ENCODE data around the gene SHANK3. TPM values are rescaled to one million over a fixed set of nuclear protein-coding genes. Genes with fewer than 3 reads are reported as not detected.
"Not testable (repeated sequence)": the region's sequence is repeated elsewhere in the genome, so short reads cannot be mapped to it uniquely, and the experiment has no call there.

SHANK3 gene
- total RNA-seq, 1 donor from 2014 or later = 14.8 TPM

DNA sequence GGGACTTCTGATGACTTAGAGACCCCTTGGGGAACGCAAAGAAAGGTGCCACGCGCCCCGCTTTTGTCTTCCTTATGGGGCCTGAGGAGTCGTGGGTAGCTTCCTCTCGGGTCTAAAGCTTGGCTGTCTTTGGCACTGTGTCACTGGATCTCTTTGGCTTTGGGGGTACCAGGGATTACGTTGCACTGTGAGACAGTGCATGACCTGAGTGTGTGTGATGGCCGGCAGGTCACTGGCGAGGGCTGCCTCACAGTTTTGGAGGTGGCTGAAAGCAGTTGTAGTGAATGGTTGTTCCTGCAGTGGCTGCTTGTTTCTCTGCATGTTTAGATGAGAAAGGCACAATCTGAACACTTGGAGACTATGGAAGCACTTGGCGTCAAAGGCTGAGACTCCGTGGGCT is 38.9 kb upstream of the SHANK3 start:
- Mint-ChIP-seq H3K27ac (no peak overlapping the region), H3K4me3 (no peak overlapping the region)
- TF ChIP-seq, protein P1, sequence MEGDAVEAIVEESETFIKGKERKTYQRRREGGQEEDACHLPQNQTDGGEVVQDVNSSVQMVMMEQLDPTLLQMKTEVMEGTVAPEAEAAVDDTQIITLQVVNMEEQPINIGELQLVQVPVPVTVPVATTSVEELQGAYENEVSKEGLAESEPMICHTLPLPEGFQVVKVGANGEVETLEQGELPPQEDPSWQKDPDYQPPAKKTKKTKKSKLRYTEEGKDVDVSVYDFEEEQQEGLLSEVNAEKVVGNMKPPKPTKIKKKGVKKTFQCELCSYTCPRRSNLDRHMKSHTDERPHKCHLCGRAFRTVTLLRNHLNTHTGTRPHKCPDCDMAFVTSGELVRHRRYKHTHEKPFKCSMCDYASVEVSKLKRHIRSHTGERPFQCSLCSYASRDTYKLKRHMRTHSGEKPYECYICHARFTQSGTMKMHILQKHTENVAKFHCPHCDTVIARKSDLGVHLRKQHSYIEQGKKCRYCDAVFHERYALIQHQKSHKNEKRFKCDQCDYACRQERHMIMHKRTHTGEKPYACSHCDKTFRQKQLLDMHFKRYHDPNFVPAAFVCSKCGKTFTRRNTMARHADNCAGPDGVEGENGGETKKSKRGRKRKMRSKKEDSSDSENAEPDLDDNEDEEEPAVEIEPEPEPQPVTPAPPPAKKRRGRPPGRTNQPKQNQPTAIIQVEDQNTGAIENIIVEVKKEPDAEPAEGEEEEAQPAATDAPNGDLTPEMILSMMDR (IDR thresholded peaks at IDR 0.05; ENCODE audit: unreplicated experiment) = no peak

DNA sequence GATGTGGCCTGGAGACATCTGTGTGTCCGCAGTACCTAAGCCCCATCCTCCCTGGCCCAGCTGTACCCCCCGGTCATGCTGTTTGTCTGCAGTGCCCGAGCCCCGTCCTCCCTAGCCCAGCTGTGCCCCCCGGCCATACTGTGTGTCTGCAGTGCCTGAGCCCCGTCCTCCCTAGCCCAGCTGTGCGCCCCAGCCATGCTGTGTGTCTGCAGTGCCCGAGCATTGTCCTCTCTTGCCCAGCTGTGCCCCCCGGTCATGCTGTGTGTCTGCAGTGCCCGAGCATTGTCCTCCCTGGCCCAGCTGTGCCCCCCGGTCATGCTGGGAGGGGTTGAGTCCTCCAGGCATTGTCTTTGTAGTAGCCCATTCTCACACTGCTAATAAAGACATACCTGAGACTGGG is 37.0 kb upstream of the SHANK3 start:
- Mint-ChIP-seq H3K27ac (no peak overlapping the region), H3K36me3 (no peaks in the 10 kb centered on the region), H3K27me3 (ENCODE audit: low read depth) (peaks cover 1% of the 10 kb centered on the region), H3K4me1 (peaks cover 5% of the 10 kb centered on the region), H3K4me3 (no peak overlapping the region), H3K9me3 (no peaks in the 10 kb centered on the region)
- TF ChIP-seq, protein P1 (IDR thresholded peaks at IDR 0.05; ENCODE audit: unreplicated experiment) = no peak
- no peak for DNase-seq (ENCODE audit: low spot score in 2 of 2, unreplicated experiment in 2 of 2)

More for the DNA sequence above, 38.9 kb upstream of the SHANK3 start:
- Mint-ChIP-seq H3K36me3 (no peaks in the 10 kb centered on the region), H3K9me3 (no peaks in the 10 kb centered on the region), H3K27me3 (ENCODE audit: low read depth) (peaks cover 1% of the 10 kb centered on the region), H3K4me1 (peaks cover 18% of the 10 kb centered on the region)
- no peak for DNase-seq (ENCODE audit: low spot score in 2 of 2, unreplicated experiment in 2 of 2)

DNA sequence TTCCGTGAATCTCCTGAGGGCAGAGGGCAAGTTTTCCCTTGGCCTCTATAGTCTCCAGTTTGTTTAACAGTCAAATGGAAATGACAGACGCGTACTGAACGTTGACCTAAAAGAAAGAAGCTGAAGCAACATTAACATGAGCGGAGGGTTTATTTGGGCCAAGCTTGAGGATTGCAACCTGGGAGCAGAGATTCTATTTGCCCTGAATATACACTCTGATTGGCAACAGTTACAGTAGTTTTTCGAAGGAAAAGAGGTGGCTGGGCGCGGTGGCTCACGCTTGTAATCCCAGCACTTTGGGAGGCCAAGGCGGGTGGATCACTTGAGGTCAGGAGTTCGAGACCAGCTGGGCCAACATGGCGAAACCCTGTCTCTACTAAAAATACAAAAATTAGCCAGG is 32.3 kb upstream of the SHANK3 start:
- not testable (repeated sequence) for H3K4me1 Mint-ChIP-seq; H3K27ac Mint-ChIP-seq; H3K4me3 Mint-ChIP-seq; DNase-seq (ENCODE audit: low spot score in 2 of 2, unreplicated experiment in 2 of 2); H3K27me3 Mint-ChIP-seq (ENCODE audit: low read depth); H3K36me3 Mint-ChIP-seq; H3K9me3 Mint-ChIP-seq

DNA sequence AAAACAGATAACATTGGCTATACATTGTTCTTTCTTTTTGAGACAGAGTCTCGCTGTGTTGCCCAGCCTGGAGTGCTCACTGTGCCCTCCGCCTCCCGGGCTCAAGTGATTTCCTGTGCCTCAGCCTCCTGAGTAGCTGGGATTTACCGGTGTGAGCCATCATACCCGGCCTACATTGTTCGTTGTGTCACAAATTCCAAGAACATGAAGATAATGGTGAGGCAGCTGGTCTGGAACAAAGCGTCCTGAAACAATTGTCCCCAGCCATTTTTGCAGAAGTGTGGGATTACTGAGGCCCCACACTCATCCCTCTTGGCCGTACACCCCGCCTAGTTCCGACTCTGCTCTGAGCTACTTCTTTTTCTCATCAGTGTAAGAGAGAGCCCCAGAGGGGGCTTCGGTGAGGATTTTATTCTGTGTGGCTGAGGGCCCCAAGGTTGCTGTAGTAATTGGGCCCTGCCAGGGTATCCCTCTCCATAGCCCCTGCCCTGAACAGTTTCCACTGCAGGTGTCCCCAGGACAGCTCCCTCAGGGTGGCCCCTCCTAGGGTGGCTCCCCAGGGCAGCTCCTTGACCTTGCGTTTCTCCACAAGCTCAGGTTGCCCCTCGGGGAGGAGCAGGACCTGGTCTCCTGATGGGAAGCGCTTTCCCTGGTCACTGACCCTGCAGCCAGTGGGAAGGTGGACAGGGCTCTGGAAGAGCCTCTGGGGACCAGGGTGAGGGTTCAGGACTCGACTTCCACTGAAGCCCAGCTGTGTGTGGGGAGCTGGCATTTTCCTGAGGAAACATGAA is 31.6 kb upstream of the SHANK3 start:
- H3K4me1 Mint-ChIP-seq = peaks cover 8% of the 10 kb centered on the region

DNA sequence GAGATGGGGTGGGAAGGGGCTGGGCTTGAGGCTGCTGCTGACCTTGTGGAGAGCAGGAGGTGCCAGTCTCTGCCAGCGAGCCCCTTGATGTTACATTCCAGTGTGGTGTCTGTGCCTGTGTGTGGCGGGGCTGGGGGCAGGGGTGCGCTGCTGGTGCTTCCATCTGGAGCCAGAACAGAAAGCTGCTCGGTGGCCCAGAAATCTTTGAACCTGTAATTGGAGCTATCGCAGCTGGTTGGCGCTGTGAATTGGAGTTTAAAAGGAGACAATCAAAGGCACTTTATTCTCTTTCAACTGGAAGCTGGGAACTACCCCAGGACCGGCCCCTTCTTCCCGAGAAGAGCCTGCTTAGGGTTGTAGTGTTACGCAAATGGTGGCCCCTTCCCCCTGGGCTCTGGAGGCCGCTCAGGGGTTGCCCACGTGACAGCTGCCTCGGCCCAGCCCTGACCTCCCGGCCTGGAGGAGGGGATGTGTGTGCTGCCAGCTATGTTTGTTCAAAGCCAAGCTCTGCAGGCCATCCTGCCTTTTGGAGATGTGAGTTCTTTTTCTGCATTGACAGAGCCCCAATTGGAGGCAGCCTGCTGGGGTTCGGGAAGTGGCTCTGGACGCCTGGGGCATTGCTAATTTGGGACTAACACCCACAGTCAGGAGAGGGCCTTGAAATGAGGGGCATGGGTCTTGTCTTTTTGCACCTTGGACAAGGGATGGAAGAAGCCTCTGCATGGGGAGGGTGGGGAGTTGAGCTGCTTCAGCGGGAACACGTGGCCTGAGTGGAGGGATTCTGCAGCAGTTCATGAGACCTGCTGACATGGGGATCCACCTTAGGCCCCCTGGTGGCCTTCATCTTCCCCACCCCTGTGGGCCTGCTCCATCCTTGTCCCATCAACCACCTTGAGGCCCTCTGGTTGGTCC is 30.7 kb upstream of the SHANK3 start:
- Mint-ChIP-seq H3K4me3 (no peak overlapping the region), H3K9me3 (peaks cover 4% of the 10 kb centered on the region), H3K36me3 (no peaks in the 10 kb centered on the region), H3K27ac (no peak overlapping the region), H3K27me3 (ENCODE audit: low read depth) (peaks cover 8% of the 10 kb centered on the region), H3K4me1 (peaks cover 8% of the 10 kb centered on the region)
- TF ChIP-seq, protein P1 (IDR thresholded peaks at IDR 0.05; ENCODE audit: unreplicated experiment) = no peak
- DNase-seq (ENCODE audit: low spot score in 2 of 2, unreplicated experiment in 2 of 2) = no peak

More for the DNA sequence above, 31.6 kb upstream of the SHANK3 start:
- no peak for DNase-seq (ENCODE audit: low spot score in 2 of 2, unreplicated experiment in 2 of 2)
- TF ChIP-seq, protein P1 (IDR thresholded peaks at IDR 0.05; ENCODE audit: unreplicated experiment) = no peak
- H3K4me3 Mint-ChIP-seq = no peak overlapping the region
- no peaks in the 10 kb centered on the region for H3K36me3 Mint-ChIP-seq
- peaks cover 4% of the 10 kb centered on the region for H3K27me3 Mint-ChIP-seq (ENCODE audit: low read depth)
- no peaks in the 10 kb centered on the region for H3K9me3 Mint-ChIP-seq
- H3K27ac Mint-ChIP-seq = no peak overlapping the region

DNA sequence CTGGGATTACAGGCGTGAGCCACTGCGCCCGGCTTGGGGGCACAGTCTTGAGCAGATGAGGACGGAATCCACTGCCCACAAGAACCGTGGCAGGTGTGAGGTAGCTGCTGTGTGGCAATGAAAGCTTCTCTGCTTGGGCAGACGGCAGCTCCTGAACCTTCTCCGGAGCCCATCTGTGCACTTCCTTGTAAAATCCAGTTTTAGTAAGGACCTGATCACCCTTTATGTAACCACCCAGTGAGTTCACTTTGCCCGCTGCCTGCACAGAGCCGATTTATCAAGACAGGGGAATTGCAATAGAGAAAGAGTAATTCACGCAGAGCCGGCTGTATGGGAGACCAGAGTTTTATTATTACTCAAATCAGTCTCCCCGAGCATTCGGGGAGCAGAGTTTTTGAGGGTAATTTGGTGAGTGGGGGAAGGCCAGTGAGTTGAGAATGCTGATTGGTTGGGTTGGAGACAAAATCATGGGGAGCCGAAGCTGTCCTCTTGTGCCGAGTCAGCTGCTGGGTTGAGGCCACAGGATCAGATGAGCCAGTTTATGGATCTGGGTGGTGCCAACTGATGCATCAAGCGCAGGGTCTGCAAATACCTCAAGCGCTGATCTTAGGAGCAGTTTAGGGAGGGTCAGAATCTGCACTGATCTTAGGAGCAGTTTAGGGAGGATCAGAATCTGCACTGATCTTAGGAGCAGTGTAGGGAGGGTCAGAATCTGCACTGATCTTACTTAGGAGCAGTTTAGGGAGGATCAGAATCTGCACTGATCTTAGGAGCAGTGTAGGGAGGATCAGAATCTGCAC is 29.4 kb upstream of the SHANK3 start:
- DNase-seq (ENCODE audit: low spot score in 2 of 2, unreplicated experiment in 2 of 2); H3K36me3 Mint-ChIP-seq; H3K4me1 Mint-ChIP-seq; H3K9me3 Mint-ChIP-seq; H3K27me3 Mint-ChIP-seq (ENCODE audit: low read depth); H3K27ac Mint-ChIP-seq; H3K4me3 Mint-ChIP-seq: not testable (repeated sequence)

DNA sequence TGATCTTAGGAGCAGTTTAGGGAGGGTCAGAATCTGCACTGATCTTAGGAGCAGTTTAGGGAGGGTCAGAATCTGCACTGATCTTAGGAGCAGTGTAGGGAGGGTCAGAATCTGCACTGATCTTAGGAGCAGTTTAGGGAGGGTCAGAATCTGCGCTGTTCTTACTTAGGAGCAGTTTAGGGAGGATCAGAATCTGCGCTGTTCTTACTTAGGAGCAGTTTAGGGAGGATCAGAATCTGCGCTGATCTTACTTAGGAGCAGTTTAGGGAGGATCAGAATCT is 28.9 kb upstream of the SHANK3 start:
- H3K9me3 Mint-ChIP-seq; DNase-seq (ENCODE audit: low spot score in 2 of 2, unreplicated experiment in 2 of 2); H3K27me3 Mint-ChIP-seq (ENCODE audit: low read depth); H3K27ac Mint-ChIP-seq; H3K4me3 Mint-ChIP-seq; H3K4me1 Mint-ChIP-seq; H3K36me3 Mint-ChIP-seq: not testable (repeated sequence)
